IPS DF 4.7 (cell line): ENCODE data around the gene ANKRD30A.
"Not testable (repeated sequence)": the region's sequence is repeated elsewhere in the genome, so short reads cannot be mapped to it uniquely, and the experiment has no call there.

Experiments
- DNase-seq: peaks from one replicate; pipeline ENCODE4 v3.0.0-alpha.2; 2013; ENCODE audit warnings: low spot score; ENCODE audit errors: extremely low read depth

ANKRD30A gene

GRCh38 chr10:37268266-37268665, 142.9 kb downstream of the ANKRD30A start:
- DNase-seq: no peak

DNA sequence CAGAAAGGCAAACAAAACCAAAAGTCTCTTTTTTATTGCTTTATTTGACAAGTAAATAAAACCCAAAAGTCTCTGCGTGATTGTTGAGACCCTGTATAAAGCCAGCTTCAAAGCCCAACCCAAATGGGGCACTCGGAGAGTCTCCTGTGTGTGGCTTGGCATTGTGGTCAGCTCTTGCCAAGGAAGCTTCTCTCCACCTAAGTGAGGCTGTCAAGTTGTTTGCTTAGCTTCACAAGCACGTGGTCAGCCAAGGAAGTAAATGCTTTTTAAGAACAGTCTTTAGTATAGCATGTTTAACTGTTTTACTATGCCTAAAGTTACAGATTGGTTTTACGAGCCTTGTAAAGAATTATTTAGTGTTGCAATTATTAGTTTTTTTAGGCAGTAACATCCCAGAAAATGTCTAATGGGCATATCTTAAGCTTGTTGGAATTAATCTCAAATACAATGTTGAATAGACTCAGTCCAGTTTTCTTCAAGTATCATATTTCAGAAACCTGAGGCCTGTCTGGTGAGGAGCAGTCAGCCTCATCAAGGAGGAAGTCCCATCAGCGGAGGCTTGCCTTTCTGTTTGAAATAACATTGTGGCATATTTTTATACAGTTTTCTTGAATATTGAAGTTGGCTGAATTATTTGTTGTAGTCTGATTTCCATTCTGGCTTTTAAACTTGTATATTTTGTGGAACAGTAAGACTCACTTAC, 144.3 kb downstream of the ANKRD30A start:
- DNase-seq: no peak

DNA sequence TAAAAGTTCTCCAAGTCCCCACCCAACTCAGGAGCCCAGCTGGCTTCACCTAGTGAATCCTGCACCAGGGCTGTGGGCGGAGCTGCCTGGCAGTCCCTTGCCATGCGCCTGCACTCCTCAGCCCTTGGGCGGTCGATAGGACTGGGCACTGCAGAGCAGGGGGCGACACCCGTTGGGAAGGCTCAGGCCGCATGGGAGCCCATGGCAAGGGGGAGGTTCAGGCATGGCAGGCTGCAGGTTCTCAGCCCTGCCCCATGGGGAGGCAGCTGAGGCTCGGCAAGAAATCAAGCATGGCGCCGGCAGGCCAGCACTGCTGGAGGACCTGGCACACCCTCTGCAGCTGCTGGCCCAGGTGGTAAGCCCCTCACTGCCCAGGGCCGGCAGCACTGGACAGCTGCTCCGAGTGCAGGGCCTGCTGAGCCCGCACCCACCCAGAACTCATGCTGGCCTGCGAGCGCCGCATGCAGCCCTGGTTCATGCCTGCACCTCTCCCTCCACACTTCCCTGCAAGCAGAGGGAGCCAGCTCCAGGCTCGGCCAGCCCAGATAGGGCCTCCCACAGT, 149.9 kb downstream of the ANKRD30A start:
- DNase-seq: no peak

GRCh38 chr10:37285063-37285462, 159.7 kb downstream of the ANKRD30A start:
- no peak for DNase-seq

DNA sequence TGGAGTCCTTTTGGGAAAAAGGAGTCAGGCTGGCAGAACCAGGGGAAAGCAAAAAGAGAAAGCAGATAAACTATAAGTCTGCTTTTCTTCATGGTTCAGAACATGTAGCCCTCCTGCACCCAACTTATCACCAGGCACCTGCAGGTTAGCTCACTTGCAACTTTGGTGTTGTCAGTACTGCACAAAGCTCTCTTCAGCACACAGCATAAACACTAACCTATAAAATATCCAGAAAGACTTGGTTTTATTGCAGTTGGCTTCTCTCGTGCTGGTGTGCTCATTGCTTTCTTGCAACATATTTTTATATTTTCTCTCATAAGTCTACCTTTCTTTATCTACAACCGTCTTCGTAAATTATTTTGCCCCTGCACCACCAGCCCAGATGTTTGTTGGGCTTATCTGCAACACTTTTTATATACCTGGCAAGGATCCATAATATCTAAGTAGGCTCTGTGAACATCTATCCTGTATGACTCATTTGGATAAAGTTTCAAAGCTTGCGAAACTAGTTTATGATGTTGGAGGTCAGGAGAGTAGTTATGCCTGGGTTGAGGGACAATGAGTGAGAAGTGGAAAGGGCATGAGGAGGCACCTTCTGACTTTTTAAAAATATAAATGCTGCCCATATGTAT, 164.6 kb downstream of the ANKRD30A start:
- no peak for DNase-seq

DNA sequence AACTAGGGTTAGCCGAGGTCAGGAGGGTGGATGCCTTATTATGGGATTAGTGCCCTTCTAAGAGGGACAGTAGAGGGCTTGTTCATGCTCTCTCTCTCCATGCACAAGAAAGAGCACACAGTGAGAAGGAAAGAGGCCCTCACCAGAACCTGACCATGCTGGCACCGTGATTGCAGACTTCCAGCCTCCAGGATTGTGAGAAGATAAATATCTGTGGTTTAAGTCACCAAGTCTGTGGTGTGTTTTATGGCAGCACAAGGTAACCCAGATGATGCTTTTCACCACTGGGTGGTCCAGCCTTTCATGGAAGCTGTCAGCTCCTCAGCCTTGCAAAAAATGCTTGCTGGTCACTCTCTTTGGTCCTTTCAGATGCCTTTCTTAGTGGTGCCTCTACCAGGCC, 175.9 kb downstream of the ANKRD30A start:
- DNase-seq: no peak

GRCh38 chr10:37304036-37304435, 178.6 kb downstream of the ANKRD30A start:
- DNase-seq: no peak

DNA sequence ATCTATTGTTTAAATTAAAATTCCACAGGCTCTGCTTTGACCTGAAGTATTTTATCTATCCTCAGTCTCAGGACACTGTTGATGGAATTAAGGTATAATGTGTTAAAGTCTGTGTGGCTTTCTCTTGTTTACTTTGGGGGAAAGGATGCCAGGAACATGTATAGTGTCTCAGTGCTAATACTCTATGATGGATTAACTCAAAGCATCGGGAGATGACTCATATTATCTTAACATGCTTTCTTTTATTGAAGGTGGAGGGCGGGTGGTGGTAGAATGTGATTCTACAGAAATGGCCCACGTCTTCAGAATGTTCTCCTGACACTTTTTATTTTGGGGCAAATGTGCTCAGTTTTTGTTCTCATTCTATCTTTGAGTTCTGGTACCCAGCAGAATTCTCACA, 189.0 kb downstream of the ANKRD30A start:
- DNase-seq: no peak

DNA sequence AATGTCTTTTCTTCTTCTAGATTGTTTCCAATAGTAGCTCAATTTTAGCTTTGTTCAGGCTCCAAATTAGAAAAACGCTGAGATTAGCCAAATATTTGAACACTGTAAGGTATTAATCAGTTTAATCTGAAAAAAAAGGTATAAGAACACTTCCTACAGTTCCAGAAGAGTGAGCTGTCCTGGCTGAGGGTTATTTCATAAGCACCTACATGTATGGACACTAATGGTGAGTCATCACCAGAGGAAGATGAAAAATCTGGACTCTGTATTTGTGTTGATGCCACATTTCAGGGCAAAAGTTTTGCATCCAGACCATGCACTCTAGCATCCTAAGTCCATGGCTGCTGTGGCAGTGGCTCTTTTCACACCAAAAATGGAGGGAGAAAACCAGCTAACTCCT, 189.5 kb downstream of the ANKRD30A start:
- no peak for DNase-seq

DNA sequence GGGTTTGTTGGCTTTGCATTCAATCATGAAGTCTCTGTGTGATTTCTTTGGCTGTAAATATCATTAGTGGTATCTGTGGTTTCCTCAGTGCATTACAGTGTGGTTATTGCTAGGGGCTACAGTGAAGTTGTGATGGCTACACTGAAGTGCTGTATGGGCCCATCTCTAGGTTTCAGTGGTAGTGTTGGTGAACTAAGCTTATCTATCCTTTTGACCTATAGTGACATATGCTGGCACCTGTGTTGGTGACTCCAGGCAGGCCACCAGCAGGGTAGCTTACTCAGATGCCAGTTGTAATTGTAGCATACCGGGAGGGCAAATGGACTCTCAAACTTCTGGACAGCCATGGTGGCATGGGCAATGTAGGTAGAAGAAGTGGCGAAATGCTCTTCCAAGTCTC, 219.0 kb downstream of the ANKRD30A start:
- no peak for DNase-seq

GRCh38 chr10:37379991-37380390, 254.6 kb downstream of the ANKRD30A start:
- DNase-seq: no peak

DNA sequence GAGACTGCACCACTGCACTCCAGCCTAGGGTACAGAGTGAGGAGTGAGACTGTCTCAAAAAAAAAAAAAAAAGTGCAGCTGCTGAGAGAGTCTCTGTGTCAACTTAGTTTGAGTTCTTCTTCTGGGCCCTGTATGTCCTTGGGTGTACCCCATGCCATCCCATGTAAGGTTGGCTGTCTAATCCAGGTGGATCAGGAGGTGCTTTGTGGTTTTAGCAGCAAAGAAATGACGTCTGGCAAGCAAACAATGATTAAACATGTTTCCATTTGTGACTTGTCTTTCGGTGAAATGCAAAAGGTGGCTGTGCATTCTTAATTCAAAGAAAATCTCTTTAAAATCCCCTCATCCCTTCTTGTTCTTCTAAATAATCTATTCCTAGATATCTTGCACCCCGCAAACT, 255.9 kb downstream of the ANKRD30A start:
- no peak for DNase-seq

DNA sequence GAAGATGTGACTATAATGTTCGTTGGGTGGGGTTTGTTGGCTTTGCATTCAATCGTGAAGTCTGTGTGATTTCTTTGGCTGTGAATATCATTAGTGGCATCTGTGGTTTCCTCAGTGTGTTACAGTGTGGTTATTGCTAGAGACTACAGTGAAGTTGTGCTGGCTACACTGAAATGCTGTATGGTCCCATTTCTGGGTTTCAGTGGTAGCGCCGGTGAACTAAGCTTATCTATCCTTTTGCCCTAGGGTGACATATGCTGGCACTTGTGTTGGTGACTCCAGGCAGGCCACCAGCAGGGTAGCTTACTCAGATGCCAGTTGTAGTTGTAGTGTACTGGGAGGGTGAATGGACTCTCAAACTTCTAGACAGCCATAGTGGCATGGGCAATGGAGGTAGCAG, 259.5 kb downstream of the ANKRD30A start:
- no peak for DNase-seq

DNA sequence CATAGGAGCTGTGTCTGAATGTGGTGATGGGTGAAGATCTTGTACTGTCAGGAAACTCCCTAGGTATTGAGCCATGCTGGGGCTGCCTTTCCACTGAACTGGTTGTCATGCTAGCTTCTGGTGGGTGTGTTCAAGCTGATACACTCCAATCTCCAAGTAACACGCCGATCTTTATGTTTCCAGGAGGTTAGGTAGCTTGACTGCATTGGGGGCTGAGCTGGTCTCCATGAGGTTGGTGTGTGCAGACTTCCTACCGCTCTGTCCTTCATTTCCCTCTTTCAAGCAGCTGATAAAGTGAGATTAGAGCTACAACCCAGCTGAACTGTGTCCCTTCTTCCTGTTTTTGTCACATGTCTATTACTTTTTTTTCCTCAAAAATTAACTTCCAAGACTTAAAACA, 265.5 kb downstream of the ANKRD30A start:
- DNase-seq: no peak

DNA sequence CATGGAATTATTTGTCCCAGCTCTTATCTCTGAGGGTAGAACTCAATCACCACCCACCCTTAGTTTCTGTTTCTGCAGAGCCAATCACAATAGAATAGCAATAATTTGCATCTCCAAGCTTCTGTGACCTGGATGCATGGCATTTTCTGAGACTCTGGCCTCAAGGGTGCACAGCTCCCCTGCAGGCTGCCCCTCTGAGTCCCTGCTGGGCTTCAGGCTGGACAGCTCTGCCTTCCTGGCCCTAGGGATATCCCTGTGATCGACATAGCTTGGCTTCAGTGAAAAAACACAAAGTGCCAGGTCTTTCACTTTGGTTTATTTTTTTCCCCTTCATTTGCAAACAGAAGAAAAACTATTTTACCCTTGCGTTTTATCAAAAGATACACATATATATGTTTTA, 275.4 kb downstream of the ANKRD30A start:
- not testable (repeated sequence) for DNase-seq

DNA sequence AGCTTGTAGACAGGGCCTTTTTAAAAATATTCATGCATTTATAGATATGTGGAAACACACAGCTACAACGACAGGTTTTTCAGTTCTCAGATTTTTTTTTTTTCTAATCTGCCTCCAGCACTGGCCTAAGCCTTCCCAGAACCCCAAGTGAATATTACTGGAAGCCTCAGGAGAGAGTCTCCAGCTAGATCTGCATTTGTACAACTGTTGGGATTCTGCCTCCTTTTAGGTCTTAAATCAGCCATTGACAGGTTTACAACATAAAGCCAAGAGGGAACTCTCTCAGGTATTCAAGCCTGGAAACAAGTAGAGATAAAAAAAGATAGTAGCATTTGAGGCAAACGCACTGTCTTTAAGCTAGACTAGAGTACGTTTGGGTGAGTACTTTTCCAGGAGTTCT, 275.8 kb downstream of the ANKRD30A start:
- DNase-seq: no peak

DNA sequence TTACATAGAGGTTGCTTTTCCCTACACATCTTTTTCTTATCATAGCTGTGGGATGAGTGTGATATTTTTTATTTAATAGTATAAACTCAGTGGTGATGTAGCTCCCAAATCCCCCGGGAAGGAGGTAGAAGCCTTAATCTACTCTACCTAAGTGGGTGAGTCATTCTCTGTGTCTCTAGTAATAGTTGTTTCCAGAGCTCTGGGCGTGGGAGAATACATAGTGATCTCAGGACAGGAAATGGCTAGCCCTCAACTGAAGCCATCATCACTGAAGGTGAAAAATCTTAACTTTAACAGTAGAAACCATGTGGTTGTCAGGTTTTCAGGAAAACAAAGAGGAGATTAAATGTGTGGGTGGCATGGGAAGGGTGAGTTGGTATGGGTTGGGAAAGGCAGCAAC, 278.4 kb downstream of the ANKRD30A start:
- no peak for DNase-seq
